IPS-15b (cell line): ENCODE results near the gene DIRAS1.
"Not testable (repeated sequence)": the region's sequence is repeated elsewhere in the genome, so short reads cannot be mapped to it uniquely, and the experiment has no call there.

Experiments
- H3K27me3 ChIP-seq: one replicate; pipeline ENCODE4 v1.6.1; 2013; ENCODE audit warnings: low read length; ENCODE audit not compliant: control insufficient read depth, insufficient read depth
- H3K36me3 ChIP-seq: one replicate; pipeline ENCODE4 v1.6.1; 2013; ENCODE audit warnings: low read length; ENCODE audit not compliant: control insufficient read depth, insufficient read depth
- H3K4me1 ChIP-seq: one replicate; pipeline ENCODE4 v1.6.1; 2013; ENCODE audit warnings: mild to moderate bottlenecking, low read length; ENCODE audit not compliant: control insufficient read depth, insufficient read depth
- H3K4me3 ChIP-seq: one replicate; pipeline ENCODE4 v1.5.1; 2013; ENCODE audit warnings: low read depth, low read length
- H3K9ac ChIP-seq: one replicate; pipeline ENCODE4 v1.6.1; 2013; ENCODE audit warnings: low read depth, mild to moderate bottlenecking, low read length
- H3K9me3 ChIP-seq: one replicate; pipeline ENCODE4 v1.6.1; 2013; ENCODE audit warnings: mild to moderate bottlenecking, low read length; ENCODE audit not compliant: control insufficient read depth, insufficient read depth

DIRAS1 gene

GRCh38 chr19:2678044-2678671 is 43.0 kb downstream of the DIRAS1 start:
- Histone ChIP-seq H3K36me3 (no peaks in the 10 kb centered on the region), H3K9me3 (no peaks in the 10 kb centered on the region), H3K4me1 (peaks cover 5% of the 10 kb centered on the region), H3K9ac (no peak overlapping the region), H3K4me3 (no peak overlapping the region), H3K27me3 (no peaks in the 10 kb centered on the region)

GRCh38 chr19:2676823-2677222 is 44.3 kb downstream of the DIRAS1 start:
- H3K27me3 ChIP-seq, result no peaks in the 10 kb centered on the region
- H3K9me3 ChIP-seq, result no peaks in the 10 kb centered on the region
- no peaks in the 10 kb centered on the region for H3K36me3 ChIP-seq
- H3K4me3 ChIP-seq, result no peak overlapping the region
- no peak overlapping the region for H3K9ac ChIP-seq
- peaks cover 5% of the 10 kb centered on the region for H3K4me1 ChIP-seq

- Histone ChIP-seq H3K27me3 (no peaks in the 10 kb centered on the region), H3K9ac (no peak overlapping the region), H3K4me3 (no peak overlapping the region), H3K4me1 (peaks cover 5% of the 10 kb centered on the region), H3K36me3 (no peaks in the 10 kb centered on the region), H3K9me3 (no peaks in the 10 kb centered on the region)
Observed at GRCh38 chr19:2675892-2676291, 45.3 kb downstream of the DIRAS1 start.

GRCh38 chr19:2670217-2670616 is 51.0 kb downstream of the DIRAS1 start:
- Histone ChIP-seq H3K4me3 (no peak overlapping the region), H3K9ac (no peak overlapping the region), H3K27me3 (no peaks in the 10 kb centered on the region), H3K4me1 (peaks cover 5% of the 10 kb centered on the region), H3K36me3 (no peaks in the 10 kb centered on the region), H3K9me3 (no peaks in the 10 kb centered on the region)

GRCh38 chr19:2668175-2668763 is 52.9 kb downstream of the DIRAS1 start:
- Histone ChIP-seq H3K9ac (no peak overlapping the region), H3K4me1 (no peaks in the 10 kb centered on the region), H3K9me3 (no peaks in the 10 kb centered on the region), H3K27me3 (no peaks in the 10 kb centered on the region), H3K4me3 (no peak overlapping the region), H3K36me3 (no peaks in the 10 kb centered on the region)

GRCh38 chr19:2667349-2667748 is 53.8 kb downstream of the DIRAS1 start:
- H3K9ac ChIP-seq, H3K9me3 ChIP-seq, H3K36me3 ChIP-seq, H3K27me3 ChIP-seq, H3K4me1 ChIP-seq, H3K4me3 ChIP-seq: not testable (repeated sequence)

- H3K36me3 ChIP-seq, result no peaks in the 10 kb centered on the region
- no peaks in the 10 kb centered on the region for H3K27me3 ChIP-seq
Observed at GRCh38 chr19:2666344-2666994, 54.7 kb downstream of the DIRAS1 start.

GRCh38 chr19:2665103-2665502 is 56.1 kb downstream of the DIRAS1 start:
- H3K36me3 ChIP-seq, result no peaks in the 10 kb centered on the region
- no peak overlapping the region for H3K4me3 ChIP-seq
- H3K4me1 ChIP-seq, result no peaks in the 10 kb centered on the region
- H3K9me3 ChIP-seq, result peaks cover 5% of the 10 kb centered on the region
- no peaks in the 10 kb centered on the region for H3K27me3 ChIP-seq
- H3K9ac ChIP-seq, result no peak overlapping the region

More at GRCh38 chr19:2666344-2666994, 54.7 kb downstream of the DIRAS1 start:
- Histone ChIP-seq H3K4me3 (no peak overlapping the region), H3K9ac (no peak overlapping the region), H3K4me1 (no peaks in the 10 kb centered on the region), H3K9me3 (peaks cover 5% of the 10 kb centered on the region)
